Epithelial cell of proximal tubule (primary cell): ENCODE data around the gene TLL1. TPM values are rescaled to one million over a fixed set of nuclear protein-coding genes. Genes with fewer than 3 reads are reported as not detected.

ENCODE experiments used
- DNase-seq: peaks from one replicate; pipeline ENCODE4 v3.0.0-alpha.2; 2011; ENCODE audit warnings: low read depth
- H3K4me3 ChIP-seq: 2 replicates; pipeline ENCODE4 v1.5.1; 2011; ENCODE audit warnings: low read depth, mild to moderate bottlenecking, low read length
- total RNA-seq: library from RNA; depleted of rRNA; stranded (reverse); fragments of >200 nt; gene quantifications from 2 replicates; pipeline ENCODE4 v1.2.3, GENCODE V29; 2015
- TF ChIP-seq, protein P1 (sequence below): conservative IDR thresholded peaks from 2 replicates; pipeline ENCODE4 v1.5.1; 2012; ENCODE audit warnings: low read depth, mild to moderate bottlenecking, low read length

The TLL1 gene
- total RNA-seq, 1 donor from 2014 or later, result 2.6 TPM

DNA sequence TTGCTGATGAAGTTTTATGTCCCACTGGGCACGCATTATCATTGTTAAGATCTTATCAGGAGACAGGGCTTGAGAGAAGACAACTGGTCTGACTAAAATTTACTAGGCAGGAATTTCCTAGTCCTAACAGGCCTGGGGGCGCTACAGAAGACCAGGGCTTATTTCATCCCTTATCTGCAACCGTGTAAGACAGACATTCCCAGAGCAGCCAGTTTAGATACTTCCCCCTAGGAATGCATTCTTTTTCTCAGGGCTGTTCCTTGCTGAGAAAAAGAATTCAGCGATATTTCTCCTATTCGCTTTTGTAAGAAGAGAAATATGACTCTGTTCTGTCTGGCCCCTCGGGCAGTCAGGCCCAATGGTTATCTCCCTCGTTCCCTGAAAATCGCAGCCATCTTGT lies 93.8 kb downstream of the TLL1 start:
- H3K4me3 ChIP-seq, result no peak overlapping the region
- TF ChIP-seq, protein P1, sequence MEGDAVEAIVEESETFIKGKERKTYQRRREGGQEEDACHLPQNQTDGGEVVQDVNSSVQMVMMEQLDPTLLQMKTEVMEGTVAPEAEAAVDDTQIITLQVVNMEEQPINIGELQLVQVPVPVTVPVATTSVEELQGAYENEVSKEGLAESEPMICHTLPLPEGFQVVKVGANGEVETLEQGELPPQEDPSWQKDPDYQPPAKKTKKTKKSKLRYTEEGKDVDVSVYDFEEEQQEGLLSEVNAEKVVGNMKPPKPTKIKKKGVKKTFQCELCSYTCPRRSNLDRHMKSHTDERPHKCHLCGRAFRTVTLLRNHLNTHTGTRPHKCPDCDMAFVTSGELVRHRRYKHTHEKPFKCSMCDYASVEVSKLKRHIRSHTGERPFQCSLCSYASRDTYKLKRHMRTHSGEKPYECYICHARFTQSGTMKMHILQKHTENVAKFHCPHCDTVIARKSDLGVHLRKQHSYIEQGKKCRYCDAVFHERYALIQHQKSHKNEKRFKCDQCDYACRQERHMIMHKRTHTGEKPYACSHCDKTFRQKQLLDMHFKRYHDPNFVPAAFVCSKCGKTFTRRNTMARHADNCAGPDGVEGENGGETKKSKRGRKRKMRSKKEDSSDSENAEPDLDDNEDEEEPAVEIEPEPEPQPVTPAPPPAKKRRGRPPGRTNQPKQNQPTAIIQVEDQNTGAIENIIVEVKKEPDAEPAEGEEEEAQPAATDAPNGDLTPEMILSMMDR, result no peak
- DNase-seq, result no peak

GRCh38 chr4:165967486-165967885 lies 94.4 kb downstream of the TLL1 start:
- no peak for DNase-seq

DNA sequence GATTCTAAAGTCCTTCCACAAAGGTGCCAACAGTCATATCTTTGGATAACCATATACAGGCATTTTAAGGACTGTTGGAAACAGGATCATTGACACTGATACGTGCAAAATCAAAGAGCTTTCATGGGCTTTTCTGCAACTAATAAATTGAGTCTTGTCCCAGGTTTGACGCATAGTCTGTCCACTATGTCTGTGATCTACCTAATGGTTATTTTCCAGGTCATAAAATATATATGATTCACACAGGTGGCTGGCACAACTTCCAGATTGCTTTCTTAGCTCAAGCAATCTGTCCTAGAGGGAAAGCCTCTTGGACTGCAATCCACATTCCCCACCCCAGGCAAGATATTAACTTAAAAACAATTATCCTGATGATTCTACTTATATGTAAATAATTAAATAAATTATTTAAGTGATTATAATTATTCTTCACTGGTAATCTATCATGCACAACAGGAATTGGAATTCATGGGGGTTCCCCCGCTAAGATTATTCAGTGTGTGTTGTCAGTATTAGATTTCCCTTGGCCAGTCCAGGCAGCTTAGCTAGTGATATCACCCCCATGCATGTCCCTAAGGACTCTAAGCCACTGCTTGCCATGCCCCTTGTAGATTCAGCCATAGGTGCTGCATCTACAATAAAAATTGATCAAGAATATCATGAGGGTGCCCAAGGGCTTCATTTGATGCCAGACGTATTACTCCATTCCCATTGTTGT lies 97.8 kb downstream of the TLL1 start:
- TF ChIP-seq, protein P1, result no peak
- no peak overlapping the region for H3K4me3 ChIP-seq
- DNase-seq, result no peak

More at GRCh38 chr4:165967486-165967885, 94.4 kb downstream of the TLL1 start:
- TF ChIP-seq, protein P1, result no peak
- no peak overlapping the region for H3K4me3 ChIP-seq

GRCh38 chr4:165971446-165971845 lies 98.4 kb downstream of the TLL1 start:
- no peak for DNase-seq
- no peak overlapping the region for H3K4me3 ChIP-seq
- TF ChIP-seq, protein P1, result no peak

DNA sequence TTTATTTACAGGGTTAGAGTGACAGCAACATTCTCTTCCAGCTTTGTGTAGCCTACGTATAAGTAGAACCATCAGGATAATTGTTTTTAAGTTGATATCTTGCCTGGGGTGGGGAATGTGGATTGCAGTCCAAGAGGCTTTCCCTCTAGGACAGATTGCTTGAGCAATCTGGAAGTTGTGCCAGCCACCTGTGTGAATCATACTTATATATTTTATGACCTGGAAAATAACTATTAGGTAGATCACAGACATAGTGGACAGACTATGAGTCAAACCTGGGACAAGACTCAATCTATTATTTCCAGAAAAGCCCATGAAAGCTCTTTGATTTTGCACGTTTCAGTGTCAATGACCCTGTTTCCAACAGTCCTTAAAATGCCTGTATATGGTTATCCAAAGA lies 98.9 kb downstream of the TLL1 start:
- no peak overlapping the region for H3K4me3 ChIP-seq
- TF ChIP-seq, protein P1, result no peak
- DNase-seq, result peak; percentile 53

DNA sequence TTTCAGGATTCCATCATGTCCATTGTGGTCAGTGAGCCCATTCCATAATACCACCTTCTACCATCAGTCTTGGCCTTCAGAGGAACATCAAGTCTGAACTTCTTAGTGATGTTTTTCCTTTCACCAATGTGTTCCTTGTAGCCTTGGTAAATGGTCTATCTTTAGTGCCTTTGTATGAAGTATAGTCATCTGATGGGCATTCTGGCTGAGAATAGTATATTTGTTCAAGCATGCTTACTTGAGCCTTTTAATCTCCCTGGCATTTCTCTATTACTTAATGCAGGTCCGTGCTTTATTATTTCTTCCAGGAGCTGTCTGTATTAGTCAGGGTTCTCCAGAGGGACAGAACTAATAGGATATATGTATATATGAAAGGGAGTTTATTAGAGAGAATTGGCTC lies 99.7 kb downstream of the TLL1 start:
- no peak overlapping the region for H3K4me3 ChIP-seq
- TF ChIP-seq, protein P1, result no peak
- DNase-seq, result no peak

DNA sequence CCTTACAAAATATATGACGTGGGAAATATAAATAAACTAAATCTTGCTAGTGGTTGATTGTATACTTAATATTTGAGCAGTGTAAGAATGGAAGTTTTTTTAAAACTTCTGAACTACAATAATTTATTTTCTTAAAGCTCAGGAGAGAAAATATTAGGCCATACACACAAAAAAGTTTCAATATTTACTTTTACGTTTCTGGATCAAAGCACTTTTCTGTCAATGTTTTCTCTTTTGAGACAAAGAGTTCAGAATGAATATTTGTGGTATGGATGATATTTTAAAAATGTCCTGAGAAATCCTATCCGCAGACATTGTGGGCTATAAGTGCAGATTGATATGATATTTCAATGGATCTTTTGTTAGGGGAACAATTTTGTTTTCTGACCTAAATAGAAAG lies 109.9 kb downstream of the TLL1 start:
- H3K4me3 ChIP-seq, result no peak overlapping the region
- no peak for DNase-seq
- TF ChIP-seq, protein P1, result no peak
